HG03571 (cell line): Measurements from ENCODE around the gene ANK3.

Source experiments
- ATAC-seq: cut with Tn5 transposase; IDR thresholded peaks from one replicate; pipeline ENCODE4 v1.9.1; 2021; ENCODE audit not compliant: unreplicated experiment

Gene ANK3

GRCh38 chr10:60186315-60187071 lies 203.2 kb downstream of the ANK3 start:
- no peak for ATAC-seq

- no peak for ATAC-seq
Observed at GRCh38 chr10:60185421-60185820, 204.3 kb downstream of the ANK3 start.

GRCh38 chr10:60182691-60183090 lies 207.0 kb downstream of the ANK3 start:
- ATAC-seq = no peak

GRCh38 chr10:60176925-60177324 lies 212.8 kb downstream of the ANK3 start:
- no peak for ATAC-seq

DNA sequence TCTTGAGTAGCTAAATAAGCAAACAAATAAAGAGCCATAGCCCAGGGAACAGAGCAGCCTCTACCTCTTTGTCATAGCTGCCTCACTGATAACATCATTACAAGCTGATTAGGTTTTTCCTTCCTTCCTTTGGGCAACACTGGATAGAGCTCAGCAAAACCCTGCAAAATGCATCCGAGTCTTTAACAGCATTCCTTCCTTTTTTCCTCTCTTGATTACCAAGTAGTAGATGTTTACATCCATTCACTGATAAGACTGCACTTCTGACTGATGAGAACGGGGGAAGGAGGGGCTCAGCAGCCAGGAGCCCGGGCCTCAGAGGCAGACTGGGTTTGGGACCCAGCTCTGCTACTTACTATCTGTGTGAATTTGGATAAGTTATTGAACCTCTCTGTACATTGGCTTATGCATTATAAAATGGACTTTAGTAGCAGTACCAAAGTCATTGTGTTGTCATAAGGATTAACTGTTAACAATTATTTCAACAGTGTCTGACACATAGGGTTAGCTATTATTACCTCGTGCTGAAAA lies 214.2 kb downstream of the ANK3 start:
- ATAC-seq = no peak

- ATAC-seq = no peak
Observed at GRCh38 chr10:60172363-60172990, 217.2 kb downstream of the ANK3 start.

DNA sequence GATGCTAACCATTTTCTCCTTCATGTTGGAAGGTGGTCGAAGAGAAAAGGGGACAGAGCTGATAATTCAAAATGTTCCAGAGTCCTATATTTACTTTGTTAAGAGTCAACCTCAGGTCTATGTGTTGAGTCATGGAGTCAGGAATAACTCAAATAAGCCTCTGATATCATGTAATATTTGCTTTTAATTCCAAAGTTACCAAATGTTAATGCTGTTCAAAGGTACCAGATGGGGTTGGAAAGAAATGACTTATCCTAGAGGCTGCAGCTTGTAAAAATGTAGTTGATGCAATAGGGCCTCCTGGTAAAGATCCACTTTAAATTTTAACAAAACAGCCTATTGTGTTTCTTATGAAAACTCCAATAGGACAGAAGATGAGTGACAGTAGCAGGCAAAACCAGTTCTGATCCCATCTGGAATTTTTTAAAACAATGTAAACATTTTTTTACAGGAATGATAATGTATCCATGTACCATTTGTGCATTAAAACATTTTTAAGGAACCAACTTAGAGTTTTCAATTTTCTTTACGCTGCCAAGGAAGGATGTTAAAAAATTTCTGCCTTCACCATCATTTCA lies 218.2 kb downstream of the ANK3 start:
- no peak for ATAC-seq

GRCh38 chr10:60170250-60170649 lies 219.4 kb downstream of the ANK3 start:
- ATAC-seq = no peak

DNA sequence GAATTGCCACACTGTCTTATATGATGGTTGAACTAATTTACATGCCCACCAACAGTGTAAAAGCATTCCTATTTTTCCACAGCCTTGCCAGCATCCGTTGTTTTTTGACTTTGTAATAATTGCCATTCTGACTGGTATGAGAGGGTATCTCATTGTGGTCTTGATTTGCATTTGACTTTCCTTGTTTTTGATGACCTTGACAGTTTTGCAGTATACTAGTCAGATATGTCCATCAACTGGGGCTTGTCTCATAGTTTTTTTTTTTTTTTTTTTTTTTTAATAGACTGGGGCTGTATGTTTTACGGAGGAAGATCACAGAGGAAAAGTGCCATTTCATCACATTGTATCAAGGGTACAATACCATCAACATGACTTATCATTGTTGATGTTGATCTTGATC lies 220.6 kb downstream of the ANK3 start:
- no peak for ATAC-seq

- ATAC-seq = no peak
Observed at GRCh38 chr10:60167050-60167449, 222.6 kb downstream of the ANK3 start.

DNA sequence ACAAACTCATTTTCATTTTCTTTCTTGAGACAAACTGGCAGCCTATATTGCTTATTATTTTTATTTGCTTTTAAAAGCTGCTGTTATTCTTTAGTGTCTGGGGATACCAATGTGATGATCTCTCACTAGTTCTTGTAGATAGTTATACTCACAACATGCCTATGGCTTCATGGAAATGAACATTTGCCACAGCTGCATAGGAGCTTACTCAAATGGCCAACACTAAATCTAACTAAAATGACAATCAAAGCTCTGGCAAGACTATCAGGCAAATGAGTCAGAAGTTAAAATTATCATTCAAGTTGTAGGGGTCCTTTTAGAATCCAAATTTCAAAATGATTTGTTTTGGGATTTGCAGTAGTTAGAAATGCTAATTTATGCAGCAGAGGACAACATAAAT lies 225.9 kb downstream of the ANK3 start:
- ATAC-seq = no peak

- no peak for ATAC-seq
Observed at GRCh38 chr10:60162631-60163030, 227.0 kb downstream of the ANK3 start.

DNA sequence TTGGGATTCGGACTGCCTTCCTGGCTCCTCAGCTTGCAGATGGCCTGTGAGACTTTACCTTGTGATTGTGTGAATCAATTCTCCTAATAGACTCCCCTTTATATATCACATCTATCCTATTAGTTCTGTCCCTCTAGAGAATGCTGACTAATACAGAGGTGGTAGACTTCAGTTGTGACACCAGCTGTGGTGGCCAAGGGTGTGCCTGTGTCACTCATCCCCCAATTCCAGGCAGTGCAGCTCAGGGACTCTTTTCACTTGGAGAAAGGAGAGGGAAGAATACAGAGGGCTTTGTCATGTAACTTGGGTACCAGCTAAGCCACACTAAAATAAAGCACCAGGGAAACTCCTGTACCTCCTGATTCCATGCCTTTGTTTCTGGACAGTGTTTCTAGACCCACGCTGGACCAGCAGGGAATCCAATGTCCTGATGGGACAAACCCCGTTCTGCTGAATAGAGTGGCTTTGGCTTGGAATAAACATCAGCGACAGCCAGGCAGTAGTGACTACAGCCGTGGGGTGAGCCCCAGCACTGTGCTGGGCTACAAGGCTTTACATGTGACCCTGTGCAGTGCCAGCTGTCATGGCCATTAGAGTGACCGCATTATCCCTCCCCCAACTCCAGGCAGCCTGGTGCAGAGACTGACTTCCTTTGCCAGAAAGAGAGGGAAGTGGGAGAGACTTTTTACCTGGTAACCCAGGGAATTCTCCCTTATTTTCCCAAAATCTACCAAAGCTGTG lies 233.6 kb downstream of the ANK3 start:
- ATAC-seq = no peak

DNA sequence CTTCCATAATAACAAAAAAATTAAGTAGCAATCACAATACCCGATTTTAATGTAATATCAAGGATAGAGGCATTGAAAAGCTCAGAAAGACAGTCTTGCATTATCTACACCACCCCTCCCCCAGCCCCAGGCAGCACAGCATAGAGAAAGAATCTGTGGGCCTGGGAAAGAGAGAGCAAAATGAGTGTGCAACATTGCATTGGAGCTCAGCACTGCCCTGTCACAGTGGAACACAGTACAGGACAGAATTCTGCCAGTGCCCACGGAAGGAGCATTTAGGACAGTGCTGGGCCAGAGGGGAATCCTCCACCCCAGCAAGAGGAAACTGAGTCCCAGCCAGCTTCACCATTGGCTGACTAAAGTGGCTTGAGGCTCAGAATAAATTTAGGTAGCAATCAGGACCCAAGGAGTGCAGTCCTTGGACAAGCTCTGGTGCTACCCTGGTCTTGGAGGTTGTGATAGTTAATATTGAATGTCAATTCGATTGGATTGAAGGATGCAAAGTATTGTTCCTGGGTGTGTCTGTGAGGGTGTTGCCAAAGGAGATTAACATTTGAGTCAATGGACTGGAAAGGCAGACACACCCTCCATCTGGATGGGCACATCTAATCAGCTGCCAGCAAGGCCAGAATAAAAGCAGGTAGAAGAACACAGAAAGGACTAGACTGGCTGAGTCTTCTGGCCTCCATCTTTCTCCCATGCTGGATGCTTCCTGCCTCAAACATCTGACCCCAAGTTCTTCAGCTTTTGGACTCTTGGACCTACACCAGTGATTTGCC lies 234.4 kb downstream of the ANK3 start:
- ATAC-seq = no peak

DNA sequence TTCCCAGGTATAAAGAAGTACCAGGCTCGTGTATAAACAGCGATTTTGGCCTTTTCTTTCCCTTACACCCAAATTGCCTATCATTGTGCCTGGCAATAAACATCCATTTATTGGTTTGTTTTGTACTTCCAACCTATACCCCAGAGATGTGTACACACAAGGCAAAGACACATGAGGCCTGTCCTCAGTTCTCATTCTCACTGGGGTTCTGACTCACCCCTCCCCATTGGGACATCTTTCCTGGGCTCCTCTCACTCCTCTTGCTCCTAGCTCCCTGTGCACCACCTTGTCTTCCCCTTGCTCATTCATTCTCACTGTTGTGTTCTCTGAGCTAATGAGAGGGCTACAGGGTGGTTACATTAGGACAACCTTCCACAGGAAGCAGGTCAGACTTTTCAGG lies 240.7 kb downstream of the ANK3 start:
- no peak for ATAC-seq

DNA sequence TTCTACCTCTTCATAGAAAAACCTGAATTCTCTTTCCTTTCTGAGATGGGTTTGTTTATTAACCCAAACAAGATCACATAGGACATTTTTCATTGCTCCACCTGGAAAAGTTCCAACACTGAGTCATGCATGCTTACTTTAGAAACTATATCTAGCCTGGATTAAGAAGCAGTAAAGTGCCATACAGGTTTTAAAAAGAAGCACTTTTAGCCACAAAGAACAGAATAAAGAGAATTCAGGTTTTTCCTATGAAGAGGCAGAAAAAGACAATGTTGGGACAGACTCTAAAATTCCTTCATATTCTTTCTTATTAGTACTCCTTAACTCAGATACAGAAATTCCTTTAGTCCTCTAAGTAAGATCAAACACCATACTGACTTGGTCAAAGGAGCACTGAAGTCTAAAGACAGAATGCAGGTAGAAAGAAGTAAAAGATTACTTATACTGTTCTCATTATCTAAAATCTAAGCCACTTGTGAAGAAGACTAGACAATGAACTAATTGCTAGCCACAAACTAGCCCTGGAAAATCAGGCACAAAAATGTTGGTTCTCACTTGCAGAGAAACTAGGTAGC lies 241.3 kb downstream of the ANK3 start:
- no peak for ATAC-seq

- ATAC-seq = no peak
Observed at GRCh38 chr10:60147576-60148265, 242.0 kb downstream of the ANK3 start.

- no peak for ATAC-seq
Observed at GRCh38 chr10:60147025-60147424, 242.7 kb downstream of the ANK3 start.

DNA sequence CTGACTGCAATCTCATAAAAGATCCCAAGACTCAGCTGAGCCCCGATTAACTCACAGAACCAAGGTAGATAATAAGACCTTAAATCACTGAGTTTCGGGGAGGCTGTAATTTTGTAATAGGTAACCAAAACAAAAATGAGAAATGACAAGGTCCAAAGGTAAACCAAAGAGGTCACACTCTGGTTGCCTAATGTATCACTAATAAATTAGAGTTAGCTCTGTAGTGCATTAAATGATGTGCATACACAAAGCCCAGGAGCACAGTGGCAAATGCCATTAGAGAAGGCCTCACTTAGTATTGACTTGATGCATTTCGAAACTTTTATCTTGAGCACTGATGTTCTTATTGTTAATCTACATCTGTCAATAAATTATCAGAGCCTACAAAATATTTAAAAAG lies 245.6 kb downstream of the ANK3 start:
- no peak for ATAC-seq

DNA sequence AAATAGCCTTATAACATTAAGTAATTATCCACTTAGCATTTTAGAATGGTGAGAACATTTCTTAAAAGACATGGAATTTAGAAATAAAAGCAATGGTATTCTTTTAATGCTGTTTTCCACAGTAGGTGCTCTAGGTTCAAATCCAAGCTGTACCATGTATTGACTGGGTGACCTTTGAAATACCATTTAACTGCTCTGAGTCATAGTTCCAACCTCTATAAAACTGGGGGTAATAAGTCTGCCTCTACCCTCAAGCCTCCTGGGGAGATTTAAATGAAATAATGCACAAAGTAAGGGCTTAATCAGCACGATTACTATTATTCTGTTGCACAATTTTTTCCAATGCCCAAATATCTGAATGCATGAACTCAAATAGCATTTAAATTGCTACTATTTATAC lies 246.9 kb downstream of the ANK3 start:
- no peak for ATAC-seq
